Measurements from ENCODE around the gene IL6ST.

GRCh38 chr5:55935371-55935770, 59.4 kb downstream of the IL6ST start:
- no peak for TF ChIP-seq CTCF (conservative IDR thresholded peaks at IDR 0.05; ENCODE audit: low read depth, low read length)
- TF ChIP-seq EZH2 (IDR thresholded peaks at IDR 0.05; ENCODE audit: borderline replicate concordance, low read depth, low read length, poor library complexity, severe bottlenecking), result no peak

Measured in A673 (cell line).